ENCODE results near the gene NOS1AP.

The NOS1AP gene

GRCh38 chr1:162137179-162137960 lies 67.9 kb downstream of the NOS1AP start:
- no peak for DNase-seq

GRCh38 chr1:162138112-162138511 lies 68.6 kb downstream of the NOS1AP start:
- DNase-seq = no peak

GRCh38 chr1:162138599-162139181 lies 69.2 kb downstream of the NOS1AP start:
- no peak for DNase-seq

- peak in 2 of 51 donors; percentile 15 to 26 for DNase-seq
Observed at GRCh38 chr1:162139211-162139610, 69.7 kb downstream of the NOS1AP start.

- DNase-seq = no peak
Observed at GRCh38 chr1:162141281-162142054, 72.0 kb downstream of the NOS1AP start.

- DNase-seq = no peak
Observed at GRCh38 chr1:162142968-162143367, 73.5 kb downstream of the NOS1AP start.

GRCh38 chr1:162144268-162144667 lies 74.8 kb downstream of the NOS1AP start:
- DNase-seq = no peak

GRCh38 chr1:162144853-162145252 lies 75.4 kb downstream of the NOS1AP start:
- peak in 2 of 51 donors; percentile 25 to 40 for DNase-seq

GRCh38 chr1:162145280-162145965 lies 75.9 kb downstream of the NOS1AP start:
- DNase-seq = peak in 18 of 51 donors; percentile 13 to 58 (median 32)

GRCh38 chr1:162145966-162146696 lies 76.6 kb downstream of the NOS1AP start:
- DNase-seq = no peak

- no peak for DNase-seq
Observed at GRCh38 chr1:162147760-162148159, 78.3 kb downstream of the NOS1AP start.

- DNase-seq = no peak
Observed at GRCh38 chr1:162150112-162150511, 80.6 kb downstream of the NOS1AP start.

GRCh38 chr1:162151900-162152829 lies 82.7 kb downstream of the NOS1AP start:
- DNase-seq = no peak

- no peak for DNase-seq
Observed at GRCh38 chr1:162153374-162153773, 83.9 kb downstream of the NOS1AP start.

GRCh38 chr1:162157469-162157868 lies 88.0 kb downstream of the NOS1AP start:
- DNase-seq = peak in 1 of 51 donors; percentile 34

- DNase-seq = no peak
Observed at GRCh38 chr1:162158624-162159271, 89.3 kb downstream of the NOS1AP start.

GRCh38 chr1:162159515-162159914 lies 90.0 kb downstream of the NOS1AP start:
- no peak for DNase-seq

GRCh38 chr1:162161916-162162550 lies 92.5 kb downstream of the NOS1AP start:
- DNase-seq = no peak

- DNase-seq = peak in 5 of 51 donors; percentile 7 to 32 (median 23)
Observed at GRCh38 chr1:162165528-162165927, 96.0 kb downstream of the NOS1AP start.
